PC-3 (cell line): ENCODE results near the gene ATXN10. TPM values are rescaled to one million over a fixed set of nuclear protein-coding genes. Genes with fewer than 3 reads are reported as not detected.

Source experiments
- ATAC-seq: fragments of 200-7000 bp; cut with Tn5 transposase; 2 replicates; pipeline ENCODE4 v1.9.1; 2020; ENCODE audit warnings: mild to moderate bottlenecking, moderate library complexity
- BruUV-seq: library from RNA; stranded (reverse); fragments of 400-500 nt; replicated peaks from 2 replicates; lab custom pipeline; 2021; lab: Mats Ljungman, UMichigan
- CTCF ChIA-PET: fragments of 300-600 bp; sonication (Branson Sonifier 250); formaldehyde crosslinking; loops from one replicate; lab custom pipeline; 2022; ENCODE audit warnings: antibody characterized with exemption; lab: Charles Lee
- POLR2A ChIA-PET: fragments of 300-600 bp; sonication (Branson Sonifier 250); formaldehyde crosslinking; loops from one replicate; lab custom pipeline; 2022; ENCODE audit warnings: antibody characterized with exemption; ENCODE audit not compliant: unreplicated experiment; lab: Charles Lee
- DNase-seq: peaks from one replicate; pipeline ENCODE4 v3.0.0-alpha.2; 2015
- H2AFZ ChIP-seq: fragments of 300-600 bp; sonication (generic); 2 replicates; pipeline ENCODE4 v1.6.0; 2016; ENCODE audit warnings: antibody characterized with exemption, low read length
- H3F3A ChIP-seq: fragments of 300-600 bp; sonication (generic); one replicate; pipeline ENCODE4 v1.6.0; 2017; ENCODE audit warnings: antibody characterized with exemption, low read length, control low read depth, mild to moderate bottlenecking; ENCODE audit not compliant: unreplicated experiment
- H3K27ac ChIP-seq: fragments of 300-600 bp; sonication (generic); 2 replicates; pipeline ENCODE4 v1.5.1; 2016; ENCODE audit warnings: mild to moderate bottlenecking, low read length
- H3K27me3 ChIP-seq: fragments of 300-600 bp; sonication (generic); 2 replicates; pipeline ENCODE4 v1.6.1; 2016; ENCODE audit warnings: low read length, mixed read lengths
- H3K36me3 ChIP-seq: fragments of 300-600 bp; sonication (generic); 2 replicates; pipeline ENCODE4 v1.6.1; 2016; ENCODE audit warnings: low read depth, mixed run types, low read length, mixed read lengths
- H3K4me1 ChIP-seq: fragments of 300-600 bp; sonication (generic); 2 replicates; pipeline ENCODE4 v1.5.1; 2016; ENCODE audit warnings: low read length; ENCODE audit not compliant: insufficient read depth
- H3K4me2 ChIP-seq: fragments of 300-600 bp; sonication (generic); 2 replicates; pipeline ENCODE4 v1.6.0; 2016; ENCODE audit warnings: low read length
- H3K4me3 ChIP-seq: fragments of 300-600 bp; sonication (generic); 2 replicates; pipeline ENCODE4 v1.5.1; 2016; ENCODE audit warnings: mild to moderate bottlenecking, low read length, mixed read lengths
- H3K79me2 ChIP-seq: fragments of 300-600 bp; sonication (generic); 2 replicates; pipeline ENCODE4 v1.6.1; 2017; ENCODE audit warnings: low read length, mixed read lengths
- H3K9ac ChIP-seq: fragments of 300-600 bp; sonication (generic); 2 replicates; pipeline ENCODE4 v1.6.0; 2016; ENCODE audit warnings: mild to moderate bottlenecking, low read length
- H3K9me2 ChIP-seq: fragments of 300-600 bp; sonication (generic); replicated peaks from 2 replicates; pipeline ENCODE4 v1.6.1; 2016; ENCODE audit warnings: mixed run types, low read length, mixed read lengths
- H3K9me3 ChIP-seq: fragments of 300-600 bp; sonication (generic); 2 replicates; pipeline ENCODE4 v1.6.1; 2016; ENCODE audit warnings: low read length, mixed read lengths
- H4K20me1 ChIP-seq: fragments of 300-600 bp; sonication (generic); 2 replicates; pipeline ENCODE4 v1.6.1; 2016; ENCODE audit warnings: low read length, mixed read lengths
- CTCF ChIP-seq: fragments of 300-600 bp; sonication (generic); conservative IDR thresholded peaks from 2 replicates; pipeline ENCODE4 v1.5.1; 2017; ENCODE audit warnings: antibody characterized with exemption, low read depth, mild to moderate bottlenecking, low read length
- EZH2 ChIP-seq: fragments of 300-600 bp; sonication (generic); IDR thresholded peaks from one replicate; pipeline ENCODE4 v1.6.1; 2017; ENCODE audit warnings: antibody characterized with exemption, mild to moderate bottlenecking, low read length; ENCODE audit not compliant: unreplicated experiment
- EZH2phosphoT487 ChIP-seq: fragments of 300-600 bp; sonication (generic); IDR thresholded peaks from 2 replicates; pipeline ENCODE4 v1.6.1; 2018; ENCODE audit warnings: mild to moderate bottlenecking, antibody characterized with exemption, low read length, borderline replicate concordance
- intact Hi-C: fragments of 100-400 bp; cut with micrococcal nuclease; formaldehyde crosslinking; loops from 2 replicates; pipeline ENCODE4 v1.9.0; 2023
- total RNA-seq: library from RNA; depleted of rRNA; stranded (reverse); fragments of >200 nt; gene quantifications from 2 replicates; pipeline ENCODE4 v1.2.3, GENCODE V29; 2014

The ATXN10 gene
- total RNA-seq, 1 experiment from 2014 or later: 40.6 TPM

DNA sequence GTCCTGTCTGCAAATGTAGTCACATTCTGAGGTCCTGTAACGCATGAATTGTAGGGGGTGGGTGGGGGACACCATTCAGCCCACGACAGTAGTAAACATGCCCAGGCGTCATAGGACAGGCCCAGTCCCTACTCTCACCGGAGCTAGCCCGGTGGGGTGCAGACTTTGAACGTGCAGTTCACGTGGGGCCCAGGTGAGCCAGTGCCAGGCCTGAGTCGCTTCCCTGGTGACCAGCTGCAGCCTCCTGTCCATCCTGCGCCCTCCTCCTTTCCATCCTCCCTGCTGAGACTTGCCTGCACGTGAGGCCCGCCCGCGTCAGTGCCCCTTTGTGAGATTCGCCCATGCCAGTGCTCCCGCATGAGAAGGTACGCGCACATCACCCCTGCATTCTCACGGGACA is 188.6 kb downstream of the ATXN10 start:
- H3K4me2 ChIP-seq: peak overlapping the region; percentile 31; the same call in 1 of the 2 replicates
- H3K36me3 ChIP-seq: no peaks in the 10 kb centered on the region
- H3K4me3 ChIP-seq: no peak overlapping the region
- H3K9me3 ChIP-seq: no peaks in the 10 kb centered on the region
- no peaks in the 10 kb centered on the region for H4K20me1 ChIP-seq
- POLR2A ChIA-PET: interaction anchor here (0.6 kb wide), 1 partner anchor 87 kb away, joined by 3 read pairs; no protein-coding TSS in a partner anchor
- DNase-seq (no peak), ATAC-seq (no peak)
- no peaks in the 10 kb centered on the region for H3K9me2 ChIP-seq
- CTCF ChIA-PET: no interaction called here
- H3F3A ChIP-seq: no peaks in the 10 kb centered on the region
- TF ChIP-seq CTCF: no peak
- no peak for TF ChIP-seq EZH2
- TF ChIP-seq EZH2phosphoT487: no peak
- H3K9ac ChIP-seq: peak overlapping the region; percentile 76
- no TSS peak for BruUV-seq
- no peak overlapping the region for H2AFZ ChIP-seq
- no peaks in the 10 kb centered on the region for H3K79me2 ChIP-seq
- peak overlapping the region; percentile 94 for H3K27ac ChIP-seq
- peaks cover 39% of the 10 kb centered on the region for H3K4me1 ChIP-seq
- H3K27me3 ChIP-seq: no peaks in the 10 kb centered on the region
- intact Hi-C loops: no loop called here

DNA sequence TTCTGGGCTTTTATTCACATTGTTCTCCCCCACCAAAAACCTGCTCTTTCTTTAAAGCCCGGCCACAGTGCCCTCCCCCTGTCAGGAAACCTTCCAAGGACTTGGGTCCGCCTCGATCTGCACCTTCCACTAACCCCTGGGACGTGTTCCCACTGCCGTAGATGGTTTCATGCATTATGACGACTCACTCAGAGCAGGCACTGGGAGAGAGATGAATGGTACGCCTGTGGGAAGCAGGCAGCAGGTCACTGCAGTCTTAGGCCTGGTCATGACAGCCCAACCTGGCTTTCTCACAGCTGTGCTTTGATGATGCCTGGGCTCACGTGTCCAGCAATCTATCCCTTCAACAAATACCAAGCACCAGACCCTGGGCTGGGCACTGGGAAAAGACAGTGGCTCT is 189.6 kb downstream of the ATXN10 start:
- no peaks in the 10 kb centered on the region for H3K36me3 ChIP-seq
- POLR2A ChIA-PET: no interaction called here
- no peak overlapping the region for H3K4me2 ChIP-seq
- H3K4me3 ChIP-seq: no peak overlapping the region
- peaks cover 39% of the 10 kb centered on the region for H3K4me1 ChIP-seq
- CTCF ChIA-PET: no interaction called here
- H3F3A ChIP-seq: no peaks in the 10 kb centered on the region
- no peaks in the 10 kb centered on the region for H3K9me3 ChIP-seq
- no peak for TF ChIP-seq EZH2
- no peak for TF ChIP-seq EZH2phosphoT487
- TF ChIP-seq CTCF: no peak
- H2AFZ ChIP-seq: no peak overlapping the region
- H3K79me2 ChIP-seq: no peaks in the 10 kb centered on the region
- no peaks in the 10 kb centered on the region for H3K27me3 ChIP-seq
- no peaks in the 10 kb centered on the region for H3K9me2 ChIP-seq
- intact Hi-C loops: no loop called here
- DNase-seq (peak; percentile 30), ATAC-seq (no peak)
- H3K9ac ChIP-seq: peak overlapping the region; percentile 76; the same call in 1 of the 2 replicates
- peak overlapping the region; percentile 53 for H3K27ac ChIP-seq
- no TSS peak for BruUV-seq
- no peaks in the 10 kb centered on the region for H4K20me1 ChIP-seq

GRCh38 chr22:45863981-45864751 is 192.5 kb downstream of the ATXN10 start:
- no peak overlapping the region for H3K27ac ChIP-seq
- H3K79me2 ChIP-seq: no peaks in the 10 kb centered on the region
- POLR2A ChIA-PET: interaction anchor here (0.6 to 0.9 kb wide), 2 partner anchors 33 to 43 kb away, joined by 3 read pairs; no protein-coding TSS in a partner anchor

More at GRCh38 chr22:45863981-45864751, 192.5 kb downstream of the ATXN10 start:
- Histone ChIP-seq H3F3A (no peaks in the 10 kb centered on the region), H3K9me2 (no peaks in the 10 kb centered on the region), H3K4me2 (no peak overlapping the region), H4K20me1 (no peaks in the 10 kb centered on the region), H3K36me3 (no peaks in the 10 kb centered on the region), H3K4me1 (peaks cover 34% of the 10 kb centered on the region), H3K9me3 (no peaks in the 10 kb centered on the region), H3K4me3 (no peak overlapping the region), H2AFZ (no peak overlapping the region), H3K9ac (no peak overlapping the region), H3K27me3 (no peaks in the 10 kb centered on the region)
- DNase-seq (peak; percentile 72), ATAC-seq (peak; percentile 54)
- TF ChIP-seq EZH2 (no peak), CTCF (peak; percentile 90), EZH2phosphoT487 (no peak)
- CTCF ChIA-PET: interaction anchor here (0.6 to 1.7 kb wide), 5 partner anchors 9 to 287 kb away, joined by 3 to 5 read pairs (median 5); partner anchors contain the start of gene WNT7B
- intact Hi-C loops: loop anchor here (2.0 kb wide), 1 partner anchor 55 kb away; no protein-coding TSS in a partner anchor
- no TSS peak for BruUV-seq
